Neural cell (in vitro differentiated cells): ENCODE measurements around the gene ZSWIM7. TPM values are rescaled to one million over a fixed set of nuclear protein-coding genes. Genes with fewer than 3 reads are reported as not detected.

Source experiments
- H2AFZ ChIP-seq: fragments of 200-600, 300-800 bp; sonication (generic), shearing (Covaris generic); 2 replicates; pipeline ENCODE4 v1.6.0; 2014; ENCODE audit warnings: low read depth, mild to moderate bottlenecking, antibody characterized with exemption, low read length, moderate library complexity
- H3F3A ChIP-seq: fragments of 200-600 bp; shearing (Covaris generic); 2 replicates; pipeline ENCODE4 v1.6.1; 2016; ENCODE audit warnings: mild to moderate bottlenecking, moderate library complexity, mixed read lengths, antibody characterized with exemption, low read length; ENCODE audit not compliant: insufficient read depth, poor library complexity, severe bottlenecking
- H3K27ac ChIP-seq: fragments of 200-600, 300-800 bp; sonication (generic), shearing (Covaris generic); 2 replicates; pipeline ENCODE4 v1.5.1; 2014; ENCODE audit warnings: mild to moderate bottlenecking, low read length, moderate library complexity
- H3K27me3 ChIP-seq: fragments of 300-800, 200-600 bp; sonication (generic), shearing (Covaris generic); 2 replicates; pipeline ENCODE4 v1.6.0; 2014; ENCODE audit warnings: mild to moderate bottlenecking, low read depth, low read length, moderate library complexity; ENCODE audit not compliant: insufficient read depth
- H3K36me3 ChIP-seq: fragments of 300-800, 200-600 bp; sonication (generic), shearing (Covaris generic); 2 replicates; pipeline ENCODE4 v1.5.1; 2014; ENCODE audit warnings: mild to moderate bottlenecking, antibody characterized with exemption, low read length, moderate library complexity; ENCODE audit not compliant: insufficient read depth
- H3K4me2 ChIP-seq: fragments of 300-800, 200-600 bp; sonication (generic), shearing (Covaris generic); 2 replicates; pipeline ENCODE4 v1.6.0; 2014; ENCODE audit warnings: mild to moderate bottlenecking, low read length
- H3K4me3 ChIP-seq: fragments of 300-800, 200-600 bp; sonication (generic), shearing (Covaris generic); 2 replicates; pipeline ENCODE4 v1.5.1; 2014; ENCODE audit warnings: mild to moderate bottlenecking, low read length, moderate library complexity
- H3K79me2 ChIP-seq: fragments of 200-600 bp; shearing (Covaris generic); replicated peaks from 2 replicates; pipeline ENCODE4 v1.6.0; 2014; ENCODE audit warnings: mild to moderate bottlenecking, low read length, moderate library complexity; ENCODE audit not compliant: insufficient read depth
- H3K9ac ChIP-seq: fragments of 300-800, 200-600 bp; sonication (generic), shearing (Covaris generic); 2 replicates; pipeline ENCODE4 v1.6.1; 2016; ENCODE audit warnings: mild to moderate bottlenecking, low read length, mixed read lengths
- H3K9me2 ChIP-seq: fragments of 200-600 bp; shearing (Covaris generic); 2 replicates; pipeline ENCODE4 v1.6.1; 2016; ENCODE audit warnings: mild to moderate bottlenecking, low read length, mixed read lengths; ENCODE audit not compliant: insufficient read depth
- H3K9me3 ChIP-seq: fragments of 200-600, 300-800 bp; sonication (generic), shearing (Covaris generic); 2 replicates; pipeline ENCODE4 v1.6.1; 2016; ENCODE audit warnings: mild to moderate bottlenecking, mixed run types, low read length, moderate library complexity, mixed read lengths
- H4K20me1 ChIP-seq: fragments of 200-600 bp; shearing (Covaris generic); 2 replicates; pipeline ENCODE4 v1.6.1; 2016; ENCODE audit warnings: mild to moderate bottlenecking, mixed run types; ENCODE audit not compliant: insufficient read depth
- CTCF ChIP-seq: fragments of 450-650 bp; IDR thresholded peaks from 2 replicates; pipeline ENCODE4 v1.5.1; 2014; ENCODE audit warnings: antibody characterized with exemption, mild to moderate bottlenecking, moderate library complexity; ENCODE audit not compliant: poor library complexity, severe bottlenecking
- EP300 ChIP-seq: fragments of 450-650 bp; conservative IDR thresholded peaks from 2 replicates; pipeline ENCODE4 v1.6.1; 2014; ENCODE audit warnings: antibody characterized with exemption, mild to moderate bottlenecking, moderate library complexity; ENCODE audit not compliant: poor library complexity, severe bottlenecking
- EZH2 ChIP-seq: fragments of 200-600, 300-800 bp; shearing (Covaris generic), sonication (generic); IDR thresholded peaks from 2 replicates; pipeline ENCODE4 v1.6.1; 2014; ENCODE audit warnings: antibody characterized with exemption, low read length, borderline replicate concordance, mild to moderate bottlenecking; ENCODE audit not compliant: insufficient read depth, poor library complexity, severe bottlenecking
- MXI1 ChIP-seq: fragments of 450-650 bp; conservative IDR thresholded peaks from 2 replicates; pipeline ENCODE4 v1.6.1; 2014; ENCODE audit warnings: antibody characterized with exemption, mild to moderate bottlenecking; ENCODE audit not compliant: poor library complexity, severe bottlenecking
- POLR2AphosphoS5 ChIP-seq: IDR thresholded peaks from 2 replicates; pipeline ENCODE4 v1.6.1; 2012
- RAD21 ChIP-seq: fragments of 450-650 bp; conservative IDR thresholded peaks from 2 replicates; pipeline ENCODE4 v1.6.1; 2014; ENCODE audit warnings: antibody characterized with exemption, mild to moderate bottlenecking, moderate library complexity
- REST ChIP-seq: IDR thresholded peaks from 2 replicates; pipeline ENCODE4 v1.6.1; 2012; ENCODE audit warnings: borderline replicate concordance
- SMC3 ChIP-seq: fragments of 450-650 bp; conservative IDR thresholded peaks from 2 replicates; pipeline ENCODE4 v1.6.1; 2014; ENCODE audit warnings: antibody characterized with exemption, mild to moderate bottlenecking, moderate library complexity; ENCODE audit not compliant: poor library complexity
- TAF1 ChIP-seq: IDR thresholded peaks from 2 replicates; pipeline ENCODE4 v1.6.1; 2012; ENCODE audit warnings: low read depth
- polyA plus RNA-seq: library from polyadenylated mRNA; depleted of rRNA; stranded (reverse); fragments of >200 nt; gene quantifications from 2 replicates; pipeline ENCODE4 v1.2.3, GENCODE V29; 2014

ZSWIM7 gene
- polyA plus RNA-seq, 1 donor from 2014 or later = 34.0 TPM

- H3K9me3 ChIP-seq = no peaks in the 10 kb centered on the region
- no peaks in the 10 kb centered on the region for H3F3A ChIP-seq
- H3K9ac ChIP-seq = no peak overlapping the region
- H4K20me1 ChIP-seq = no peaks in the 10 kb centered on the region
- no peaks in the 10 kb centered on the region for H3K9me2 ChIP-seq
- no peaks in the 10 kb centered on the region for H3K79me2 ChIP-seq
- no peak overlapping the region for H3K27ac ChIP-seq
- H3K4me2 ChIP-seq = no peak overlapping the region
- TF ChIP-seq REST (no peak), MXI1 (no peak), EZH2 (no peak), CTCF (no peak), TAF1 (no peak), EP300 (no peak), POLR2AphosphoS5 (no peak)
- peaks cover 4% of the 10 kb centered on the region for H3K27me3 ChIP-seq
- H3K4me3 ChIP-seq = no peak overlapping the region
- H3K36me3 ChIP-seq = no peaks in the 10 kb centered on the region
- no peak overlapping the region for H2AFZ ChIP-seq
These were observed 47.4 kb downstream of the ZSWIM7 start for GRCh38 chr17:15952048-15952532.

GRCh38 chr17:15951368-15952047 lies 48.0 kb downstream of the ZSWIM7 start:
- no peak overlapping the region for H2AFZ ChIP-seq
- no peaks in the 10 kb centered on the region for H3F3A ChIP-seq
- no peaks in the 10 kb centered on the region for H3K79me2 ChIP-seq
- H3K27ac ChIP-seq = no peak overlapping the region
- no peak overlapping the region for H3K4me3 ChIP-seq
- no peaks in the 10 kb centered on the region for H3K9me2 ChIP-seq
- no peaks in the 10 kb centered on the region for H4K20me1 ChIP-seq
- peaks cover 10% of the 10 kb centered on the region for H3K27me3 ChIP-seq
- H3K4me2 ChIP-seq = no peak overlapping the region
- H3K9ac ChIP-seq = no peak overlapping the region
- TF ChIP-seq CTCF = no peak
- TF ChIP-seq REST = no peak
- no peak for TF ChIP-seq RAD21
- no peak for TF ChIP-seq EZH2
- TF ChIP-seq EP300 = no peak
- no peak for TF ChIP-seq TAF1
- TF ChIP-seq MXI1 = no peak
- TF ChIP-seq POLR2AphosphoS5 = no peak
- TF ChIP-seq SMC3 = no peak
- no peaks in the 10 kb centered on the region for H3K36me3 ChIP-seq
- H3K9me3 ChIP-seq = no peaks in the 10 kb centered on the region
